Mononuclear cell (primary cell): ENCODE results near the gene ELMO2. TPM values are rescaled to one million over a fixed set of nuclear protein-coding genes. Genes with fewer than 3 reads are reported as not detected.

ENCODE experiments used
- H3K27me3 ChIP-seq: 2 replicates; pipeline ENCODE4 v1.6.0; 2011; ENCODE audit warnings: low read length, control low read depth; ENCODE audit not compliant: insufficient read depth
- H3K4me1 ChIP-seq: 2 replicates; pipeline ENCODE4 v1.5.1; 2011; ENCODE audit warnings: mild to moderate bottlenecking, low read length, control low read depth; ENCODE audit not compliant: insufficient read depth
- H3K4me3 ChIP-seq: 2 replicates; pipeline ENCODE4 v1.5.1; 2011; ENCODE audit warnings: mild to moderate bottlenecking, low read length, moderate library complexity
- H3K9me3 ChIP-seq: 2 replicates; pipeline ENCODE4 v1.5.1; 2011; ENCODE audit warnings: low read depth, mild to moderate bottlenecking, control low read depth, low read length
- total RNA-seq: library from RNA; depleted of rRNA; stranded (reverse); fragments of >200 nt; gene quantifications from one replicate; pipeline ENCODE4 v1.2.3, GENCODE V29; 2012

The ELMO2 gene
- total RNA-seq, 1 donor: 59.9 TPM

DNA sequence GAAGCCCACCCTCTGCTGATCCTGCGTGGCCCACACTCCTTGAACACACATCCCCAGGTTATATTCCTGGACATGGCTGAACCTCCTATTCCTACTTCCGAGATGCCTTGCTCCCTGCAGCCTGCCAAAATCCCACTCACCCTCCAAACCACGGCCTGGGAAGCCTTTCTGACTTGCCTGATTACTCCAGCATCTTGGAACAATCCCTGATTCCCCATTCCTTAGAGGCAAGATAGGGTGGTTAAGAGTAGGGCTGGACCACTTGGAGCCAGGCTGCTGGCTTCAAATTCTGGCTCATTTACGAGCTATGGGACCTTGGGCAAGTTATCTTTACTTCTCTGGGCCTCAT, 52.2 kb downstream of the ELMO2 start:
- Histone ChIP-seq H3K4me3 (no peak overlapping the region), H3K9me3 (no peaks in the 10 kb centered on the region), H3K27me3 (no peaks in the 10 kb centered on the region), H3K4me1 (peaks cover 43% of the 10 kb centered on the region)

DNA sequence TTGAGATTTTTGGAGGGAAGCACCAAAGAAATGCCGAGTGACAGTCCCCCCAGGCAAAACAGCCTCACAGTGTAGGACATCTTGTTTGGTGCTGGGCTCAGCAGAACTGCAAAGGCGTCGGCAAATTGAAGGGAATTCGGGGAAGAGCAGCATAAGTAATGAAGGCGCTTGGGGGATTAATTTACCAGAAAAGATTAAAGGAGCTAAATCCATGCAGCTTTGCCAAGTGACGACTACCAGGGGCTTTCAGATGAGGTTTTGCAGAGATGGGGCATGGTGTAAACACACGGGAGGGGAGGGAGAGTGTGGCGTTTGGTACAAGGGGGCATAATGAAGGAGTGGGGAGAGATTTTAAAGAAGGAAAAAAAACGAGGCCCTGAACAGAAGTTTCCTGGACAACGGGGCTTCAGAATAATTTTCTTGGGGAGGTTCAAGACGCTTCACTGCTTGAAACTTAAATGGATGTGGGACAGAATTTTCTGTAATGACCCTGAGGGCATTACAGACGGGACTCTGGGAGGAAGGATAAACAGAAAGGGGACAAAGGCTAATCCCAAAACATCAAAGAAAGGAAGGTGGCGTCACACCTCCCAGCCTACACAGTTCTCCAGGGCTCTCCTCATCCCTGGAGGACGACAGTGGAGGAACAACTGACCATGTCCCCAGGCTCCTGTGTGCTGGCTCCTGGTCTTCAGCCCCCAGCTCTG, 52.8 kb downstream of the ELMO2 start:
- Histone ChIP-seq H3K27me3 (no peaks in the 10 kb centered on the region), H3K4me3 (no peak overlapping the region), H3K9me3 (no peaks in the 10 kb centered on the region), H3K4me1 (peaks cover 38% of the 10 kb centered on the region)

DNA sequence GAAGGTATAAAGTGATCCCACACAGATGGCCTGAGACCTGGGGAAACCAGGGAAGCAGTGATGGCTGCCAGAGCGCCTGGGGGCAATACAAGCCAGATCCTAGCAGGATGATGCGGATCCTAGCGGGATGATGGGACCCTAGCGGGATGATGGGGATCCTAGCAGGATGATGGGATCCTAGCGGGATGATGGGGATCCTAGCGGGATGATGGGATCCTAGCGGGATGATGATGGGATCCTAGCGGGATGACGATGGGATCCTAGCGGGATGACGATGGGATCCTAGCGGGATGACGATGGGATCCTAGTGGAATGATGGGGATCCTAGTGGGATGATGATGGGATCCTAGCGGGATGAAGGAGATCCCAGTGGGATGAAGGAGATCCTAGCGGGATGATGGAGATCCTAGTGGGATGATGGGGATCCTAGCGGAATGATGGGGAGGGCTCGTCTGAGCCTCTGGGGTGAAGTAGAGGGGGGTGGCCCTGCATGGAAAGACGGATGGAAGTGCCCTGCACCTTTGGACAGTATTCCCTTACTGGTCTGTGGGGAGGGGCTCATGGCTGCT, 54.0 kb downstream of the ELMO2 start:
- H3K4me3 ChIP-seq: no peak overlapping the region
- no peaks in the 10 kb centered on the region for H3K27me3 ChIP-seq
- H3K4me1 ChIP-seq: peaks cover 26% of the 10 kb centered on the region
- H3K9me3 ChIP-seq: no peaks in the 10 kb centered on the region

DNA sequence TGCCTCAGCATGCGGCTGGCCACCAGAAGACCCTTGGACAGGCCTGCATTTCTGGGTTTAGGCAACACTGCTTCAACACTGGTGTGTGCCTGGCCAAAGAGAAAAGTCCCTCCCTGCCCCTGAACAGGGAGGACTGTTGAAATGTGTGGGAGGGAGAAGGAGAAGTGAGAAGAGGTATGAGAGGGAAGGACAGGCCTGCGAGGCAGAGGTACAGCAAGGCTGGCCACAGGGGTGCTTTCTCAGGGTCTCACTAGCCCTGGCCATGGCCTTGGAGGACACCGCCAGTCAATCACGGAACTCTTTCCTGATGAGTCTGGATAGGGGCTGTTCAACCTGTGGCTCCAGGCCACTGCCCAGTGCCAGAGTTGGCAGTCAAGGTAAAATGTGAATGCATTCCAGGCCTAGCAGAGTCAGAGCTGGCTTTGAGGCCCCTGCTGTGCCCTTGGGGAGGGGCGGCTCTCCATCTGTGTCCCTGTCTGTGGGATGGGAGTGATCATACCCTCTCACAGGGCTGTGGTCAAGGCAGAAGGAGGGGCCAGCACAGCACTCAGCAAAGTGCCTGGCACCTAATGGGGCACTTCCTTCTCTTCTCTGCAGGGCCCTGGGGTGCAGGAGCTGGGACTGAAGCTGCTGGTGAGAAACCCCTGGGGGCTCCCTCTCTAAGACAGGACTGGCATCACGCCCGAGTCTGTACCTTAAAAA, 54.9 kb downstream of the ELMO2 start:
- Histone ChIP-seq H3K9me3 (no peaks in the 10 kb centered on the region), H3K4me1 (peaks cover 18% of the 10 kb centered on the region), H3K4me3 (no peak overlapping the region), H3K27me3 (no peaks in the 10 kb centered on the region)

DNA sequence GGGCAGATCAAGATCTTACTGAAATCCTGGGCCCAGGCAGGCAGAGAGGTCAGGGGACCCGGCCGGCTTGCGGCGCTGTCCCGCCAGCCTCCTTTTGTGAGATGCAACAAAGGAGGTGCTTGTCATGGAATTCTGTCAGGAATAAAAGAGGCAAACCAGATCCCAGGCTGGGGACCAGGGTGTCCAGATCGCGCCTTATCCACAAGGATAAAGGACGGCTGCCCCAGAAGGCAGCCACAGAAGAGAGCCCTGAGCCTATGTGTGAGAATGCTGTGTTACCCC, 55.5 kb downstream of the ELMO2 start:
- Histone ChIP-seq H3K4me3 (no peak overlapping the region), H3K27me3 (no peaks in the 10 kb centered on the region), H3K9me3 (no peaks in the 10 kb centered on the region)

DNA sequence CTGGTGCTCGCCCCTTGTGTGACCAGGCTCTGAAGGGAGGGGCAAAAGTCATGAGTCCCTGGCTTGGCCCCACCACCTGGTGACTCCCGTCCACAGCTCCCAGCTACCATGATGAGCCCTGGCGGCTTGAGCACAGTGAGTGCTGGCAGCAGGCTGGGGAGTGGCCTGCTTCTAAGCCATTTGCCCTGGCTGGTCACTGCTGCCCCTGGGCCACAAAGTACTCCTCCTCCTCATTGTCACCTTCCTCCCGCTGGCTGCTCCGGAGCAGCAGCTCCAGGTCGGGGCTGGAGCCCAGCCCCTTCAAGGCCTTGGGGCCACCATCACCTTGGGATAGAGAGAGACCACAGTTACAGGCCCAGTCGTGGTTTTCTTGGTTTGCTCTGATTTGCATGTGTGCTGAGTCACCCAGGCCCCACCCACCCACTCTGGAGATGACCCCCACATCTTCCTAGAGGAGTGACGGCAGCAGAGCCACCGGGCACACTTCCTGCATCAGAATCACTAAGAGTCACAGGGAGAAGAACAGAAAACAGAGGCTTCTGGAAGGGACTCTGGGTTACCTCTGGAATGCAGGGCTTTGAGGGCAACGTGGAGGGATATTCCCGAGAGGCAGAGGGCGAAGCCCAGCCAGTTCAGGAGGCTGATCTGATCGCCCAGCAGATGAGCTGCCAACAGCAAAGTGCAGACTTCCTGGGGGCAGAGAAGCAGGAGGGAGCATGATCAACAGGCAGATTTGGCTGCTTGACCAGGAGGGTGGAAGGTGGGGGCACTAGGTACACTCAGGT, 56.0 kb downstream of the ELMO2 start:
- H3K4me1 ChIP-seq: peaks cover 18% of the 10 kb centered on the region
- no peaks in the 10 kb centered on the region for H3K9me3 ChIP-seq
- no peaks in the 10 kb centered on the region for H3K27me3 ChIP-seq
- no peak overlapping the region for H3K4me3 ChIP-seq

More for the DNA sequence above, 55.5 kb downstream of the ELMO2 start:
- peaks cover 18% of the 10 kb centered on the region for H3K4me1 ChIP-seq

DNA sequence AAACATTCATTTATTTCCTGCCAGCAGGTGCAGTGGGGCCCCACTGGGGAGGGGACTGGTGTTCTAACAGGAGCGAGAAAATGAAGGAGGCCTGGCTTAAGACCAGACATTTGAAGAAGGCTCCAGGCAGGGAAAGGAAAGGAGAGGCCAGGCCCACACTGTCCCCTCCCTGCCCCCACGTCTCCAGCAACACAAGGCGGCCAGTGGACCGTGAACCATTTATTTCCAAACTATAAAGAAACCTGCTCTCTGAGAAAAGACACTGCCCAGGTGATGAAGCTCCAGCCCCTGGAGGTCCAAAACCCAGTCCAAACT, 56.7 kb downstream of the ELMO2 start:
- no peaks in the 10 kb centered on the region for H3K27me3 ChIP-seq

DNA sequence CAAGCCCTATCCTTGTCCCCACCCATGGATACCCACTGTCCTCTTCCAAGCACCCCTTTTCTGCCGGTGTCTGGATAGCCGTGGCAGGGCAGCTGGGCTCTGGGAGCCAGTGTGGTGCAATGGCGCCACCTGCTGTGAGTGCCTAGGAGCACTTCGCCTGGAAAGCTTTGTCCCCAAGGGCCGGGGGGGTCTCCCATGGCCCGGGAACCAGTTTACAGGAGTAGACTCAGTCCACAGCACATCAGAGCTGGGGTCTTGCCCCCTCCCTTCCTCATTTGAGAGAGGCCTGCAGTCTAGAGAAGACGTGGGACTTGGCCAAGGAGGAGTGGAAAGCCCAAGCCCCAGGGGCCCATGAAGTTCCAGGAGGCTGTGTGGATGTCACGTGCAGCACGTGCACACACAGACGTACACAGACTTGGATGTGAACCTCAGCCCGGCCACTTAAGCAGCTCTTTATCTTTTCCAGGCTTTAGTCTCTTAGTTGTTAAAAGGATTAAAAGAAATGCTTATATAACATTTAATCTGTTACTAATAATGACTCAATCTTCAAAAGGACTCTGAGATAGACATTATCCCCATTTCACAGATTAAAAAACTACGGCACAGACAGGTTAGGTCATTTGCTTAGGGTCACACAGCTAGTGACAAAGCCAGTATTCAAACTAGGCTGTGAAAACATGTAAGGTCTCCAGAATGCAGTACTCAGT, 57.2 kb downstream of the ELMO2 start:
- Histone ChIP-seq H3K4me3 (no peak overlapping the region), H3K9me3 (no peaks in the 10 kb centered on the region), H3K27me3 (no peaks in the 10 kb centered on the region), H3K4me1 (peaks cover 18% of the 10 kb centered on the region)

More for the DNA sequence above, 56.7 kb downstream of the ELMO2 start:
- Histone ChIP-seq H3K4me3 (no peak overlapping the region), H3K9me3 (no peaks in the 10 kb centered on the region), H3K4me1 (peaks cover 18% of the 10 kb centered on the region)

DNA sequence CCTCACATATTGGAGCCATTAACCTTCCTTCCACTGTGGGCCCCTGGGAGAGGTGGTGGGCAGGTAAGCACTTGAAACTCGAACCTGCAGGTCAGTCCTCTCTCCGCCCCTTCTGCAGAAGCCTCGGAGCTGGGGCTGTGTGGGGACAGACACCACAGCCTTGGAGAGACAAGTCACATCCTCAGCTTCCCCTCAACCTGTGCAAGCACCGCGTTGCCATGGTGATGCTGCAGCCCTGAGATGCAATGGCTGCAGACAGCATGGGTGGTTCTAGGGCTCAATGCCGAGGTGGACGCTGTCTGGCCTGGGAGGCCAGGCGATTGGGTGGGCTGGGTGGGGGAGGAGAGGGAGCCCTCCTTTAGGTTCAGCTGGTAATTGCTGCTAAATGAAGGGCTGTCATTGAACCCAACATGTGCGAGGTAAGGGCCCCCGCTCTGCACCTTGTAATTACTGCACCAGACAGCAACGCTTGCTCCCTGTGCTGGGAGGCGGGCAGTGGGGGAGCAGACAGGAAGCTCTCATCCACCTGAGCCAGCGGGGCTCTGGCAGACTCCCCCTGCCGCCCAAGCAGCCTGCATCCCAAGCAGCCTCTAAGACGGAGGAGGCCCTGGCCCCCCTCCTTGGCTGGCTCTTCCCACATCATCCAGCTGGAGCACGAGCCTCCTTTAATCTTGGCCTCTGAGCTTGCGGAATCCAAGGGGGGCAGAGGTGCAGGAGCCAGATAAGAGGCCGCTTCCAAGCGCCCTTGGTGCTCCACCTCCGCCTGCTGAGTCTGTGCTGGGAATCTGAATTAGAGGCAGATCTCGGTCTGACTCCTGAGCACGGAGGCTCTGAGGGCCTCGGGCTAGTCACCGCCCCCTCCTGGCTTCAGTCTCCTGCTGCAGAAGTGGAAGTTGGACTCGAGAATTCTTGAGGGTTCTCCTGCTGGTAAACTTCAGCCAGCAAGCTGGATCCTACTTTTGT, 58.3 kb downstream of the ELMO2 start:
- Histone ChIP-seq H3K4me3 (no peak overlapping the region), H3K9me3 (no peaks in the 10 kb centered on the region), H3K4me1 (peaks cover 23% of the 10 kb centered on the region), H3K27me3 (no peaks in the 10 kb centered on the region)

DNA sequence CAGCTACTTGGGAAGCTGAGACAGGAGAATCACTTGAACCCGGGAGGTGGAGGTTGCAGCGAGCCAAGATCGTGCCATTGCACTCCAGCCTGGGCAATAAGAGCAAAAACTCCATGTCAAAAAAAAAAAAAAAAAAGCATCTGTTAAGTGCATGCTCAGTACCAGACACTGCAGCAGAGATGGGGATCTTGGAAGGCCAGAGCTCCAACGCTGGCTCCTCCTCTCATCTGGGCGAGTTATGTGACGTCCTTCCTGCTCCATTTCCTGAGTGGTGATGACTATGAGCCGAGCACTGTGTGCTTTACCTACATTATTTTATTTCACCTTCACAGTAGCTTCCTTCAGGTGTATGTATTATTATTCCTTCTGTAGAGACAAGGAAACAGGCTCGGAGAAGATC, 59.6 kb downstream of the ELMO2 start:
- H3K9me3 ChIP-seq: no peaks in the 10 kb centered on the region
- H3K27me3 ChIP-seq: peaks cover 4% of the 10 kb centered on the region
- H3K4me3 ChIP-seq: no peak overlapping the region
- H3K4me1 ChIP-seq: peaks cover 31% of the 10 kb centered on the region

DNA sequence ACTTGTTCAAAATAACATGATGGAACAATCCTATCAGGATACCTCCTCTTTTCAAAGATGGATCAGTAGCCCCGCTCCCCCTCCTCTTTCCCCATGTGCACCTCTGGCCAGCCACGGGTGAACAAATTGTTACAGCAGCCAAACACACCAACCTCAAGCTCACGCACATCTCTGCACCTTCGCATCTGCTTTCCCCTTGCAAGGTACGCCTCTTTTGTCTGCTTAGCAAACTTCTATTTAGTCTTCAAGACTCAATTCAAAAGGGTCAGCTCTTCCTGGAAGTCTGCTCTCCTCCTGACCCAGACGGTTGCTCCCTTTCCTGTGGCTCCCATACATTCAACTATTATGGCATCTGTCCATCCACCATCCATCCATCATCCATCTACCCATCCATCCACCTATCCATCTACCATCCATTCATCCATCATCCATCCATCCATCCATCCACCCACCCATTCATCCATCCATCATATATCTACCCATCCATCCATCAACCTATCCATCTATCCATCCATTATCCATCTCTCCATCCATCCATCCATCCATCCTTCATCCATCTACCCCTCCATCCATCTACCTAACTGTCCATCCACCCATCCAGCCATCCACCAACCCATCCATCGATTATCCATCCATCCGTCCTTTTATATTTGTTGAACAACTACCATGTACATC, 61.8 kb downstream of the ELMO2 start:
- peaks cover 13% of the 10 kb centered on the region for H3K4me1 ChIP-seq
- H3K27me3 ChIP-seq: peaks cover 4% of the 10 kb centered on the region
- no peaks in the 10 kb centered on the region for H3K9me3 ChIP-seq
- H3K4me3 ChIP-seq: no peak overlapping the region

DNA sequence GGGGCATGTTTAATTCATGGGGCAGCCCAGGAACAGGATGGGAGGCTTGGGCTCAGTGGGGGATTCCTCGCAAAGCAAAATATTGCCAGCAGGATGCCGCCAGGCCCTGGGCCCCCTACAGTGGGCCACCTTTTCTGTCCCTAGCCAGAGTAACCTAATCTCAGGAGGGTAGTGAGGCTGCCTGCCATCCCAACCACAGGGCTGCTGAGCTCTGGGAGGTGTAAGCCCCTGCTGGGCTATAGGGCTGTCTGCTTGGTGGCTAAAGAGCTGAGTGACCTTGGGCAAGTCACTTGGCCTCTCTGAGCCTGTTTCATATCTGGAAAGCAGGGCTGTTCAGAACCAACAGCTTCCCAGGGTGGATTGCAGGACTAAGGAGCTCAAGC, 62.4 kb downstream of the ELMO2 start:
- H3K9me3 ChIP-seq: no peaks in the 10 kb centered on the region
- peaks cover 13% of the 10 kb centered on the region for H3K4me1 ChIP-seq
- H3K27me3 ChIP-seq: peaks cover 4% of the 10 kb centered on the region
- H3K4me3 ChIP-seq: no peak overlapping the region

DNA sequence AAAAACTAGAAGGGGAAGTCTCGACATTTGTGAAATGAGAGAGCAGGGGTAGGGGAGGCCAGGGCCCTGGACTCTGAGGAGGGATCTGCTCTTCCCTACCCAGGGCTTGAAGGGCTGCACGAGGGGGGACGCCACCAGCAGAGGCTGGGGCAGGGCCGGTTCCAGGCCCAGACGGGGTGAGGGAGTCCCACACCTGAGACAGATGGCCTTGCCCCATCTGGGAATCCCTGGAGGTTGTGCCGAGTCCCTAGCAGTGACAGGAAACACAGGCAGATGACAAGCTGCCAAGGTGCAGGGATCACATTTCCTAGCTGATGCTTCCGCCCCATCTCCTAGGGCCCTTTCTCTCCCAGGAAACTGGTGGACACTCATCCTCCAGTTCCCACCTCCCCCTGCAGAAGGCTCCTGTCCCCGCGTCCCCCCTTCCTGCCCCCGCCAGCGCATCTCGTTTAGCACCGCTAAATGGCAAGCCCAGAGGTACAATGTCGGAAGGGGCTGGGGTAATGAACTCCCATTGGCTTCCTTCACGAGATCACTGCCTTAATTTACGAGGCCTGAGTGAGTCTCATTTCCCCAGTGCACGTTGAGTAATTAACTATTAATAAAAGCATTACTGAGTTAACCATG, 63.0 kb downstream of the ELMO2 start:
- Histone ChIP-seq H3K4me3 (no peak overlapping the region), H3K4me1 (peaks cover 13% of the 10 kb centered on the region), H3K27me3 (peaks cover 7% of the 10 kb centered on the region), H3K9me3 (no peaks in the 10 kb centered on the region)
